ENCODE measurements around the gene HHAT. TPM values are rescaled to one million over a fixed set of nuclear protein-coding genes. Genes with fewer than 3 reads are reported as not detected.

Gene HHAT
- total RNA-seq, 3 donors from 2014 or later, result 3.8 to 31.6 (median 15.1) TPM

- Histone ChIP-seq H3K36me3 (no peaks in the 10 kb centered on the region), H3K27me3 (no peaks in the 10 kb centered on the region), H3K9me3 (no peaks in the 10 kb centered on the region), H3K27ac (no peak overlapping the region), H3K4me3 (no peak overlapping the region), H3K4me1 (no peaks in the 10 kb centered on the region)
- no peak for DNase-seq (ENCODE audit: low spot score in 2 of 2)
- no peak for TF ChIP-seq CTCF (IDR thresholded peaks at IDR 0.05)
- no peak for TF ChIP-seq POLR2AphosphoS5 (IDR thresholded peaks at IDR 0.05)
- no peak for TF ChIP-seq POLR2A (IDR thresholded peaks at IDR 0.05)
- intact Hi-C loops (cut with DNase I; ENCODE audit: low total_unique reads), result no loop called here
Observed at GRCh38 chr1:210677533-210677932, 348.8 kb downstream of the HHAT start.

GRCh38 chr1:210678306-210678705, 349.6 kb downstream of the HHAT start:
- Histone ChIP-seq H3K9me3 (no peaks in the 10 kb centered on the region), H3K36me3 (no peaks in the 10 kb centered on the region), H3K4me1 (no peaks in the 10 kb centered on the region), H3K4me3 (no peak overlapping the region), H3K27me3 (no peaks in the 10 kb centered on the region), H3K27ac (no peak overlapping the region)
- intact Hi-C loops (cut with DNase I; ENCODE audit: low total_unique reads), result no loop called here
- no peak for TF ChIP-seq CTCF (IDR thresholded peaks at IDR 0.05)
- TF ChIP-seq POLR2A (IDR thresholded peaks at IDR 0.05), result no peak
- TF ChIP-seq POLR2AphosphoS5 (IDR thresholded peaks at IDR 0.05), result no peak
- DNase-seq (ENCODE audit: low spot score in 2 of 2), result no peak

- TF ChIP-seq POLR2AphosphoS5 (IDR thresholded peaks at IDR 0.05) (no peak), CTCF (IDR thresholded peaks at IDR 0.05) (no peak), POLR2A (IDR thresholded peaks at IDR 0.05) (no peak)
- no peaks in the 10 kb centered on the region for H3K4me1 ChIP-seq
- H3K27ac ChIP-seq, result no peak overlapping the region
- H3K36me3 ChIP-seq, result no peaks in the 10 kb centered on the region
- no peak for DNase-seq (ENCODE audit: low spot score in 2 of 2)
- H3K27me3 ChIP-seq, result no peaks in the 10 kb centered on the region
- H3K4me3 ChIP-seq, result no peak overlapping the region
- H3K9me3 ChIP-seq, result no peaks in the 10 kb centered on the region
- intact Hi-C loops (cut with DNase I; ENCODE audit: low total_unique reads), result no loop called here
Observed at GRCh38 chr1:210681158-210681557, 352.5 kb downstream of the HHAT start.

- no peaks in the 10 kb centered on the region for H3K27me3 ChIP-seq
- no peaks in the 10 kb centered on the region for H3K4me1 ChIP-seq
- intact Hi-C loops (cut with DNase I; ENCODE audit: low total_unique reads), result no loop called here
- no peak for DNase-seq (ENCODE audit: low spot score in 2 of 2)
- no peak overlapping the region for H3K27ac ChIP-seq
- H3K4me3 ChIP-seq, result no peak overlapping the region
- no peaks in the 10 kb centered on the region for H3K36me3 ChIP-seq
- TF ChIP-seq CTCF (IDR thresholded peaks at IDR 0.05) (no peak), POLR2A (IDR thresholded peaks at IDR 0.05) (no peak), POLR2AphosphoS5 (IDR thresholded peaks at IDR 0.05) (no peak)
- H3K9me3 ChIP-seq, result no peaks in the 10 kb centered on the region
Observed at GRCh38 chr1:210683403-210684047, 354.8 kb downstream of the HHAT start.

GRCh38 chr1:210684466-210685294, 356.0 kb downstream of the HHAT start:
- intact Hi-C loops (cut with DNase I; ENCODE audit: low total_unique reads), result no loop called here
- TF ChIP-seq POLR2A (IDR thresholded peaks at IDR 0.05) (no peak), CTCF (IDR thresholded peaks at IDR 0.05) (no peak), POLR2AphosphoS5 (IDR thresholded peaks at IDR 0.05) (no peak)
- no peaks in the 10 kb centered on the region for H3K4me1 ChIP-seq
- H3K4me3 ChIP-seq, result no peak overlapping the region
- H3K27ac ChIP-seq, result no peak overlapping the region
- DNase-seq (ENCODE audit: low spot score in 2 of 2), result no peak
- no peaks in the 10 kb centered on the region for H3K27me3 ChIP-seq
- no peaks in the 10 kb centered on the region for H3K9me3 ChIP-seq
- no peaks in the 10 kb centered on the region for H3K36me3 ChIP-seq

Measured in breast epithelium (tissue), 4 donors.